ENCODE data around the gene GALNT8. TPM values are rescaled to one million over a fixed set of nuclear protein-coding genes. Genes with fewer than 3 reads are reported as not detected.

GALNT8 gene
- total RNA-seq, 1 experiment from 2014 or later = 5.4 TPM

DNA sequence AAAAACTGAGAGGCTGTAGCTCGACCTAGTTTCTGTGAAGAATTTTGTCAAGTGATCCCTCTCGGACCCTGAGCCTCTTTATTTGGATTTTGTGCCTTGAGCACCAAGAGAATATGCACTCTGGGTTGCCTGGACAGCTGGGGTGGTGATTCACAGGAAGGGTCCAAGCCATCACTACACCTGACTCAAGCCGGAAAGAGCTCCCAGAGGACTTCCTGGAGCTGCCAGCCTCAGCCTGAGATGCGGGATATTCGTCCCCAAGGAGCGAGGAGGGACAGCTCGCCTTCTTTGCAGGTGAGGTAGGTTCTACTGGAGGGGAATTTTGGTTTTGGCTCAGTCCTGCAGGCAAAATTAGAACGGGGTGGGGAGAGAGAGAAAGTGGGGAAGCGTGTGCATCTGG, 94.3 kb downstream of the GALNT8 start:
- no peak overlapping the region for H4K91ac ChIP-seq (ENCODE audit: insufficient read length, low read depth, low read length)
- no peak overlapping the region for H4K5ac ChIP-seq (ENCODE audit: insufficient read length, low read depth, low read length)
- DNase-seq = no peak
- Mint-ChIP-seq H3K4me1 (peaks cover 10 to 17% of the 10 kb centered on the region in 2 experiments), H3K27me3 (ENCODE audit: low read depth) (peaks cover 97% of the 10 kb centered on the region), H3K9me3 (peaks cover 0 to 6% of the 10 kb centered on the region in 2 experiments; a peak in 2 of 5 replicates), H3K27ac (no peak overlapping the region), H3K36me3 (ENCODE audit: insufficient read depth in 1 of 3, low read depth in 3 of 3) (peaks cover 7 to 13% (median 7%) of the 10 kb centered on the region in 3 experiments), H3K4me3 (no peak overlapping the region)
- TF ChIP-seq CTCF (conservative IDR thresholded peaks at IDR 0.05) = no peak
- peaks cover 5% of the 10 kb centered on the region for H3K23me2 ChIP-seq (ENCODE audit: insufficient read length, low read depth, low read length, poor library complexity, severe bottlenecking)
- H3K9me3 ChIP-seq (ENCODE audit: control insufficient read depth, low read depth, low read length) = no peaks in the 10 kb centered on the region
- H4K8ac ChIP-seq (replicated peaks; ENCODE audit: insufficient read length, low read depth, low read length) = no peak overlapping the region
- no peak overlapping the region for H2AFZ ChIP-seq (ENCODE audit: low read length)
- WGBS (ENCODE audit: extremely low coverage, insufficient read length, low lambda C conversion rate) = no CpG with 5 or more reads among the region's 9 CpGs
- H3K4me1 ChIP-seq (ENCODE audit: insufficient read depth, low read length) = no peaks in the 10 kb centered on the region
- no peak overlapping the region for H2AK5ac ChIP-seq (ENCODE audit: insufficient read length, low read length)
- no peak overlapping the region for H3K23ac ChIP-seq (ENCODE audit: insufficient read length, low read depth, low read length)
- H3K79me2 ChIP-seq (ENCODE audit: insufficient read depth, low read length) = no peaks in the 10 kb centered on the region
- no peak overlapping the region for H3K56ac ChIP-seq (ENCODE audit: insufficient read length, low read depth, low read length)
- H3K27ac ChIP-seq (ENCODE audit: insufficient read length, low read depth, low read length) = no peak overlapping the region
- no peak overlapping the region for H3K4ac ChIP-seq (ENCODE audit: low read depth, low read length)
- H2BK20ac ChIP-seq (ENCODE audit: low read depth, low read length, poor library complexity, severe bottlenecking) = no peak overlapping the region
- H4K20me1 ChIP-seq (ENCODE audit: control insufficient read depth, insufficient read depth, insufficient read length) = no peaks in the 10 kb centered on the region
- H2BK5ac ChIP-seq (ENCODE audit: insufficient read length, low read length) = no peak overlapping the region
- H2BK15ac ChIP-seq (ENCODE audit: low read depth, low read length) = no peak overlapping the region
- H2BK120ac ChIP-seq (ENCODE audit: low read depth, low read length, poor library complexity, severe bottlenecking) = no peak overlapping the region
- peaks cover 15% of the 10 kb centered on the region; the same call in 1 of the 2 replicates for H3K27me3 ChIP-seq (ENCODE audit: insufficient read depth, low read length)
- no peaks in the 10 kb centered on the region for H3K79me1 ChIP-seq (ENCODE audit: insufficient read depth, low read depth, low read length, poor library complexity, severe bottlenecking)
- no peak overlapping the region for H3K4me2 ChIP-seq (ENCODE audit: insufficient read depth, insufficient read length, low read length)
- no peak overlapping the region for H3K14ac ChIP-seq (ENCODE audit: insufficient read depth, low read length)
- no peak overlapping the region for H3K9ac ChIP-seq (ENCODE audit: extremely low read depth, insufficient read length, low read length)
- no peak overlapping the region for H3K18ac ChIP-seq (ENCODE audit: insufficient read length, low read depth, low read length)
- no peak overlapping the region for H3T11ph ChIP-seq (ENCODE audit: low read length)
- H2BK12ac ChIP-seq (ENCODE audit: insufficient read length, low read depth, low read length) = no peak overlapping the region

Measured in H9 (cell line).